Measurements from ENCODE around the gene UBE2V1. TPM values are rescaled to one million over a fixed set of nuclear protein-coding genes. Genes with fewer than 3 reads are reported as not detected.

Gene UBE2V1
- total RNA-seq, 1 donor from 2014 or later: 117 TPM

GRCh38 chr20:50122763-50123162 lies 9.8 kb upstream of the UBE2V1 start:
- H3K9me3 Mint-ChIP-seq: no peaks in the 10 kb centered on the region
- no peak overlapping the region for H3K27ac Mint-ChIP-seq
- TF ChIP-seq CTCF (conservative IDR thresholded peaks at IDR 0.05): no peak
- H3K4me3 Mint-ChIP-seq: no peak overlapping the region
- H3K27me3 Mint-ChIP-seq: no peaks in the 10 kb centered on the region
- H3K4me1 Mint-ChIP-seq (ENCODE audit: unreplicated experiment): peaks cover 12% of the 10 kb centered on the region
- no peak for DNase-seq (ENCODE audit: extremely low spot score, unreplicated experiment)
- H3K36me3 Mint-ChIP-seq: peaks cover 35% of the 10 kb centered on the region

- H3K27me3 Mint-ChIP-seq: no peaks in the 10 kb centered on the region
- peak overlapping the region; percentile 31 for H3K27ac Mint-ChIP-seq
- H3K9me3 Mint-ChIP-seq: no peaks in the 10 kb centered on the region
- no peak for TF ChIP-seq CTCF (conservative IDR thresholded peaks at IDR 0.05)
- H3K36me3 Mint-ChIP-seq: peaks cover 31% of the 10 kb centered on the region
- DNase-seq (ENCODE audit: extremely low spot score, unreplicated experiment): no peak
- H3K4me1 Mint-ChIP-seq (ENCODE audit: unreplicated experiment): peaks cover 10% of the 10 kb centered on the region
- H3K4me3 Mint-ChIP-seq: no peak overlapping the region
Measured at GRCh38 chr20:50121858-50122271, 8.9 kb upstream of the UBE2V1 start.

GRCh38 chr20:50120935-50121693 lies 8.2 kb upstream of the UBE2V1 start:
- H3K27ac Mint-ChIP-seq: peak overlapping the region; percentile 25
- H3K4me3 Mint-ChIP-seq: no peak overlapping the region
- no peaks in the 10 kb centered on the region for H3K27me3 Mint-ChIP-seq
- H3K4me1 Mint-ChIP-seq (ENCODE audit: unreplicated experiment): peaks cover 8% of the 10 kb centered on the region
- H3K36me3 Mint-ChIP-seq: peaks cover 26% of the 10 kb centered on the region
- TF ChIP-seq CTCF (conservative IDR thresholded peaks at IDR 0.05): peak; percentile 73
- DNase-seq (ENCODE audit: extremely low spot score, unreplicated experiment): no peak
- H3K9me3 Mint-ChIP-seq: no peaks in the 10 kb centered on the region

GRCh38 chr20:50118203-50118602 lies 5.3 kb upstream of the UBE2V1 start:
- Mint-ChIP-seq H3K4me3 (no peak overlapping the region), H3K4me1 (ENCODE audit: unreplicated experiment) (peaks cover 24% of the 10 kb centered on the region), H3K36me3 (peaks cover 8% of the 10 kb centered on the region), H3K27me3 (no peaks in the 10 kb centered on the region), H3K27ac (no peak overlapping the region), H3K9me3 (no peaks in the 10 kb centered on the region)
- DNase-seq (ENCODE audit: extremely low spot score, unreplicated experiment): no peak
- TF ChIP-seq CTCF (conservative IDR thresholded peaks at IDR 0.05): no peak

GRCh38 chr20:50116368-50116999 lies 3.5 kb upstream of the UBE2V1 start:
- no peak for DNase-seq (ENCODE audit: extremely low spot score, unreplicated experiment)
- Mint-ChIP-seq H3K27ac (peak overlapping the region; percentile 91), H3K9me3 (no peaks in the 10 kb centered on the region), H3K4me1 (ENCODE audit: unreplicated experiment) (peaks cover 30% of the 10 kb centered on the region), H3K27me3 (no peaks in the 10 kb centered on the region), H3K36me3 (peaks cover 3% of the 10 kb centered on the region), H3K4me3 (peak overlapping the region; percentile 86)
- TF ChIP-seq CTCF (conservative IDR thresholded peaks at IDR 0.05): no peak

Data from type B pancreatic cell (in vitro differentiated cells).